ENCODE measurements around the gene GP1BA. TPM values are rescaled to one million over a fixed set of nuclear protein-coding genes. Genes with fewer than 3 reads are reported as not detected.

Gene GP1BA
- total and polyA plus RNA-seq, 2 of the 8 experiments (the other 6 are each of a cell fraction or from before 2014, with no cell fraction given) = not detected

DNA sequence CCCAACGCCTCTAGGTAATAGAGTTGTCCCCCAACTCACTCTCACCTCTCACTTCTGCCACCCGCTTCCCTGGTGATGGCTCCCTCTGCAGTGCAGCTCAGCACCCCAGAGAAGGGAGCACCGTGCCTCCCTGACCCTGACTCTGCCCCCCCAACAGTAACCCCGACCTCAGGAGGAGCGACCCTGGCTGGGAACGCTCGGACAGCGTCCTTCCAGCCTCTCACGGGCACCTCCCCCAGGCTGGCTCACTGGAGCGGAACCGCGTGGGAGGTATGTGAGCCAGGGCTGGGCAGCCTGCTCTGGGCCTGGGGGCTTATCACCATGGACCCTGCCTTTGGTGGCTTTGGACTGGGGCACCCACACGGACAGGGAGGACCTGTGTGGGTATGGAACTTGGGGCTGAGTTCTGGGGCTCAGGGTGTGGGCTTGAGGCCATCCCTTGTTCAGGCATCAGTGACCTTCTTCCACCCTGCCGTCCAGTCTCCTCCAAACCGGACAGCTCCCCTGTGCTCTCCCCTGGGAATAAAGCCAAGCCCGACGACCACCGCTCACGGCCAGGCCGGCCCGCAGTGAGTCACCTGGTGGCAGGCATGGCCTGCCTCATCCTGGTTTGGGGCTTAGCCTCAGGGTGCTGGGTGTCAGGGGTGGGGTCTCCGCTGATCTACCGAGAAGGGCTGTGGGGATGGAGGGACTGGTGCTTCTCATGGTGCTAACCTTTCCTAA, 39.4 kb upstream of the GP1BA start (continued):
- TF ChIP-seq JUN (IDR thresholded peaks at IDR 0.05; ENCODE audit: low read depth, low read length) (no peak), POU5F1 (IDR thresholded peaks at IDR 0.05; ENCODE audit: low read depth, low read length) (no peak), CTCF (IDR thresholded peaks at IDR 0.05; ENCODE audit: control extremely low read depth in 1 of 3, insufficient read depth in 1 of 3, low read depth in 1 of 3, low read length in 3 of 3) (no peak)
